GM20000 (cell line): ENCODE measurements around the gene JAZF1.

Experiments
- DNase-seq: peaks from one replicate; pipeline ENCODE4 v3.0.0; 2012; ENCODE audit warnings: low spot score
- TF ChIP-seq, protein P1 (sequence below): IDR thresholded peaks from 2 replicates; pipeline ENCODE4 v1.5.1; 2012; ENCODE audit warnings: mild to moderate bottlenecking, control low read depth; ENCODE audit errors: extremely low read depth, missing control alignments

JAZF1 gene

GRCh38 chr7:28222636-28223035, 42.0 kb upstream of the JAZF1 start:
- TF ChIP-seq, protein P1, sequence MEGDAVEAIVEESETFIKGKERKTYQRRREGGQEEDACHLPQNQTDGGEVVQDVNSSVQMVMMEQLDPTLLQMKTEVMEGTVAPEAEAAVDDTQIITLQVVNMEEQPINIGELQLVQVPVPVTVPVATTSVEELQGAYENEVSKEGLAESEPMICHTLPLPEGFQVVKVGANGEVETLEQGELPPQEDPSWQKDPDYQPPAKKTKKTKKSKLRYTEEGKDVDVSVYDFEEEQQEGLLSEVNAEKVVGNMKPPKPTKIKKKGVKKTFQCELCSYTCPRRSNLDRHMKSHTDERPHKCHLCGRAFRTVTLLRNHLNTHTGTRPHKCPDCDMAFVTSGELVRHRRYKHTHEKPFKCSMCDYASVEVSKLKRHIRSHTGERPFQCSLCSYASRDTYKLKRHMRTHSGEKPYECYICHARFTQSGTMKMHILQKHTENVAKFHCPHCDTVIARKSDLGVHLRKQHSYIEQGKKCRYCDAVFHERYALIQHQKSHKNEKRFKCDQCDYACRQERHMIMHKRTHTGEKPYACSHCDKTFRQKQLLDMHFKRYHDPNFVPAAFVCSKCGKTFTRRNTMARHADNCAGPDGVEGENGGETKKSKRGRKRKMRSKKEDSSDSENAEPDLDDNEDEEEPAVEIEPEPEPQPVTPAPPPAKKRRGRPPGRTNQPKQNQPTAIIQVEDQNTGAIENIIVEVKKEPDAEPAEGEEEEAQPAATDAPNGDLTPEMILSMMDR = no peak
- DNase-seq = no peak

GRCh38 chr7:28219793-28220192, 39.2 kb upstream of the JAZF1 start:
- TF ChIP-seq, protein P1 = no peak
- no peak for DNase-seq

DNA sequence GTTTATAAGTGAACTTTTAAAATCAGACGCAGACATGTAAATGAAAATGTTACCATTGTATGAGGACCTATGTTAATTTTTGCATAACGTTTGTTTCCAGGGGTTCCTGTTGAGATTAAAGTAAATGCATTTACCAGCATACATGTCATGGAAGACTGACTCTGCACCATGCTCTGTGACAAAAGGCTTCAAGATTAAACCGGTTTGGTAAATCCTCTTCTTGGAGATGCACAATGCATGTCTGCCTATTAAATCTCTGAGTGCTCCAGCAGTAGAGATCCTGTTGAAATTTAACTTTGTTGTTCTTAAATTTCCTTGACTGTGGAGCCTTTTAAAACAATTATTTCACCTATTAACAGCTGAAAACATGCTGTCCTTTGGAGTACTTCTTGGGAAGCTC, 36.5 kb upstream of the JAZF1 start:
- DNase-seq = no peak
- TF ChIP-seq, protein P1 = no peak

GRCh38 chr7:28211006-28211405, 30.4 kb upstream of the JAZF1 start:
- no peak for DNase-seq
- TF ChIP-seq, protein P1 = no peak

DNA sequence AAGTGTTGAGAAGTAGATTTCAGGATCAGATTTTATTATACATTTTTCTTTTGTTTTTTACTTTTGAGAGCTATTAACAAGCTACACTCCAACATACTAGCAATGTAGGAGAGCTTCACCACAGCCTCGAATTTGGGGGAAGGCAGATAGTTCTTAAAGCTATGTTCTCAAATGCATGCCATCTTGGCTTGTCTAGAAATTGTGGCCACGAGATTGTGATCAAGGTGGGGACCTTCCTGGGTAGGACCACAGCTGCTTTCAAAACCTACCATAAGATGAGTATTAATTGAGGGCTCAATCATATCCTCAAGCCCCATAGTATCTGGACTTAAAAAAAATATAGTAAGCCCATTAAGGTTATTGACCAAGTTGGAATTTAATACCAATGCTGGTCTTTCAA, 27.9 kb upstream of the JAZF1 start:
- TF ChIP-seq, protein P1 = no peak
- DNase-seq = no peak

- DNase-seq = peak; percentile 48
- TF ChIP-seq, protein P1 = no peak
Measured at GRCh38 chr7:28207486-28208158, 27.0 kb upstream of the JAZF1 start.

DNA sequence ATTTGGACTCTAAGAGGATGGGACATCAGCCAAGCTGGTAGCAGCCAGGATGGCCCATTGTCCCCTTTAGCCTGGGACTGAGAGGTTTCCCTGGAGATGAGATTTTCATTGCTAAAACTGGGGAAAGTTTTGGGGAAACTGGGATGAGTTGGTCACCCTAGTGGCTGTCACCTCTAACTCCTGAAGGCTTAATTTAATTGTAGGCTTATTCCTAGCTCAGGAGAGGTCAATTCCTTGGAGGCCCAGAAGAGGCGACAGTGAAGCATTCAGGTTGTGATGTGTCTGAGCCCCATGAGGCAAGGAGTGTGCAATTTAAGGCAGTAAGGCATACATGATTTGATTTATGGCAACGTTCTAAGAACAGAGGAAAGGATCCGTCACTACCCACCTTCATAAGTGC, 24.9 kb upstream of the JAZF1 start:
- TF ChIP-seq, protein P1 = no peak
- DNase-seq = no peak
